Measurements from ENCODE around the gene ERI3.

ERI3 gene

DNA sequence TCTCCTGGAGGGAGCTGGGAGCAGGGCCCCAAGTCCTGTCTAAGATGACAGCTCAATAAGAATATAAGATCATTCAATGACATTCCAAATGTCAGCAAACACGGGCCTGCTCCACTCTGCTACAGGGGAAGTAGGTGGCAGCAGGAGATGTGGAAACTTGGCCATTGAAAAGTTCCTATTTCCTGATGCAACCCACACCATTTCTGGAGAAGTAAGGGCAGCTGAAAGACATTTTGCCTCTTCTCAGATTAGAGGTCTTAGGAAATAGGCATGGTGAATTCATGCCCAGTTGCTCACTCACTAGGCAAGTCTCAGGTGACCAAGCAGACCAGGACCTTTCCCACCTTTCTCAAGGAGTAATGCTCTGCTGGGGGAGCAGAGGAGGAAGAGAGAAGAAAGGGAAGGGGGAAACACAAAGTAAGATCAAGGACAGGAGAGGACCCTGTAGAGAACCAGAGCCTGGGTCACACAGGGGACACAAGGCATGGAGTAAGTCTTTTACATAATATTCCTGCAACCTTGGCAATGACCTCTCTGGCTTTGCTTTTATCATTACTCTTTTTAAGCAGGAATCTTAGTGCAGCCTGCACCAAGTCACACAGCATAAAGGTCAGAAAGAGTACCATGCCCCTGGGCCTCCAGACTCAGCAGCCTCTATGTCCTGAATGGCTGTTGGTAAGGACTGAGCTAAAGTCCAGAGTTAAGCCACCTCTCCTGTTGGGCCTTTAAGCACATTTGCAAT is 72.9 kb downstream of the ERI3 start:
- DNase-seq: no peak

DNA sequence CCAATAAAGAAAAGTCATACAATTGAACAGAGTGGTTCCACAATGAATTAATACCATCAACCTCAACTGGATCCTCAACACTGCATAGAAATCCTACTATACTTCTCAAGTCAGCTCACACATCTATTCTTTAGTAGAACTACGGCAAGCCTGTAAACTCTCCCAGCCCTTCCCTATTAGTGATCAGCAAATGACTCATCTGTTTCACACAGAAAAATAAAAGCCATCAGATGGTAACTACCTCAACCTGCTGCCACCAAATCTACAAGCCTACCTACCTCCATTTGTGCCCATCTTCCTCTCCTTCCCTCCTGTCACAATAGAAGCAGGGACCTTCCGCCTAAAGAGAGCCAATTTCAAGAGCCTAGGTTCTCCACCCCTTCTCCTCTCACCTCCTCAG is 78.2 kb downstream of the ERI3 start:
- DNase-seq: no peak

DNA sequence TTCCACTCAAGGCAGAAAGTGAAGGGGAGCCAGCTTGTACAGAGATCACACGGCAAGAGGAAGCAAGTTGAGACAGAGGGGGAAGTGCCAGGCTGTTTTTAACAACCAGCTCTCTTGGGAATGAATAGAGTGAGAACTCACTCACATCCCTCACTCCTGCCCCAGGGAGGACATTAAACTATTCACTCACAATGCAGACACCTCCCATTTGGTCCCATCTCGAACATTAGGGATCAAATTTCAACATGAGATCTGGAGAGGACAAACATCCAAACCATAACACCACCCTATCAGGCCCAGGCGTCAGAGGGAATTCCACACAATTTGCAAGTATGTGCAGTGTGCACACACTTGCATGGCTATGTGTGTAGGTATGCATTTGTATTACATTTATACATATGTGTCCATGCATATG is 79.1 kb downstream of the ERI3 start:
- peak; percentile 81 for DNase-seq

DNA sequence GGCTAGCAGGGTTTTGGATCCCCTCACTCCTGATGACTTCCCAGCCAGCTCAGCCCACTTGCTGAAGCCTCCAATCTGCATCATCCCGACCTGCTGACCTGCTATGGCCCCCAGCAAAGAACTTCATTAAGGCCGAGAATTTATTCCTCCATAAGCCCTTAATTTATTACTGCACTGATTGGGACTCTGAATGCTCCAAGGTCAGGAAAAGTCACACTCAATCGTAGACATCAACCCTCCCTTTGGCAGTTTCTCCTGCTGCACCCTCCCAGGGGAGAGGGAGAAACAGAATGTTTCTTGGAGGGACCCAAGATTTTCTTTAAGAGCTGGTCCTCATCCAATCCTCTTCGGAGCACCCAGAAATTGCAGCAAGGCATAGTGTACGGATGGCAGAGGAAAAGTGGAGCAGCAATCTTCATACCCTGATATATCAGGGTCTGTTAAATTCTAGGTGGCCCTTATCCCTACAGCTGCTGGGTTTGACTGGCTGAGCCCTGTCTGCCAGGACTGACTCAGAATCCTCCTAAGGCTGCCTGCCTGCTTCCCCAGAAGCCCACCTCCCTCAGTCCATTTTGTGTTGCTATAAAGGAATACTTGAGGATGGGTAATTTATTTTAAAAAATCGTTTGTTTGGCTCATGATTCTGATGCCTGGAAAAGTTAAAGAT is 79.6 kb downstream of the ERI3 start:
- DNase-seq: no peak

DNA sequence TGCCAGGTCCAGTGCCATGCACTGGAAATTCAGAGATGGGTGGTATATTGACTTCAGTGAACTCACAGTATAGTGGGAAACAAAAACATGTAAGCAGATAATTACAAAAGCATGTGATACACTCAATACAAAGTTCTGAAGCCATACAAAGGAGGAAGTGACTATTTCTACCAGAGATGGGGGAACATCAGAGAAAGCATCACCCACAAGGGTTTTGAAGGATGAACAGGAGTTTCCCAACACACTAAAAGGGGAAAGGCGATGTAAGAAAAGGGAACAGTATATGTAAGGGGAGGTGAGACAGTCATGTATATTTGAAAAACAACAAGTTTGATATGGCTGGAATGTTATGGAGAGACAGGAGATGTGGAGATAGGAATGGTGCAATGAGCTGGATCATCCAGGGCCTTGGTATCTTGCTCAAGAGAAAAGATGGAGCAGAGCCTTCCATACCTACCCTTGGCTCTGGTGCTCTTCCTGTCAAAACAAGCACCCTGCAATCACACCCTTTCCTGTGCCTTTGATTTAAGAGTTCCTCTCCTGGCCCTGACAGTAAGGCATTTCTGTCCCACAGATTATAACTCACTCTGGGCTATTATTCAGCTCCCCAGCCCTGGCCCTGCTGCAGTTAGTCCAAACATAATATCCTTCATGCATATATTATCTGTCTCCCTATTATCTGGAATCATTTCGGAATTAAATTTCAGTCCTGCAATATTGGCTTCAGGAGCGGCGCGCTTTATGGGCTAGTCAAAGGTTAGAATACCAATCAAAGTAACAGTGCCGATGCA is 81.3 kb downstream of the ERI3 start:
- DNase-seq: no peak

DNA sequence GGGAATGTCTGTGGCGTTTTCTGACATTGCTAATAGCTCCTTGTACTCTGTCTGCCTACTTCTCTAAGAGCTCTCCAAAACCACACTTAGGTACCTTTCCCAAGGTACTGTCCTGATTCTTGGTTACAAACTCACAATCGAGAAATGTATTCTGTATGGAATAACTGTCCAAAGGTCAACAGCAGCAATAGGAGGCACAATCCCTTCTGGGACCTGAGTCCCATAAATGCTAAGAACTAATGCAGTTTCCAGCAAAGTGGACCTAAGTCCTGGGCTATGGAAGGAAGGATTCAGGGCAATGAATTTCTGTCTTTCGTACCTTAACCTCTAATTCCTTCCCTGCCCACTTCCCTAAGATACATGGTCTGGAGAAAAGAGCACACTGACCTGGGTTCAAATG is 82.1 kb downstream of the ERI3 start:
- no peak for DNase-seq

DNA sequence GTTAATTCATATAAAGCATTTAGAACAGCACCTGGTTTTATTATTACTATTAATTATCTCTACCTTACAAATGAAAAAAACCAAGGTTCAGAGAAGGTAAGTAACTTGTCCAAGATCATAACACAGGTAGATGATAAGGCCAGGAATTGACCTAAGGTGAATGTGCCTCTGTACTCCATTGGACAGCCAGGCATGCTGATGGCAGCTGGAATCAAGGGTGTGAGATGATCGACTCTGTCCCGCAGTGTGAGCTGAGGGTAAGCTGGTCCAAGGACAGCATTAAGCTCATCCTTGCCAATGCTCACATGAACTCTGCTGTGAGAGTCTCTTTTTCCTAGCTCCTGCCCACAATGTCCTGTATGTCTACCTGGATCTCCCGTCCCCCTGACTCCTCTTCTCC is 83.4 kb downstream of the ERI3 start:
- DNase-seq: no peak

DNA sequence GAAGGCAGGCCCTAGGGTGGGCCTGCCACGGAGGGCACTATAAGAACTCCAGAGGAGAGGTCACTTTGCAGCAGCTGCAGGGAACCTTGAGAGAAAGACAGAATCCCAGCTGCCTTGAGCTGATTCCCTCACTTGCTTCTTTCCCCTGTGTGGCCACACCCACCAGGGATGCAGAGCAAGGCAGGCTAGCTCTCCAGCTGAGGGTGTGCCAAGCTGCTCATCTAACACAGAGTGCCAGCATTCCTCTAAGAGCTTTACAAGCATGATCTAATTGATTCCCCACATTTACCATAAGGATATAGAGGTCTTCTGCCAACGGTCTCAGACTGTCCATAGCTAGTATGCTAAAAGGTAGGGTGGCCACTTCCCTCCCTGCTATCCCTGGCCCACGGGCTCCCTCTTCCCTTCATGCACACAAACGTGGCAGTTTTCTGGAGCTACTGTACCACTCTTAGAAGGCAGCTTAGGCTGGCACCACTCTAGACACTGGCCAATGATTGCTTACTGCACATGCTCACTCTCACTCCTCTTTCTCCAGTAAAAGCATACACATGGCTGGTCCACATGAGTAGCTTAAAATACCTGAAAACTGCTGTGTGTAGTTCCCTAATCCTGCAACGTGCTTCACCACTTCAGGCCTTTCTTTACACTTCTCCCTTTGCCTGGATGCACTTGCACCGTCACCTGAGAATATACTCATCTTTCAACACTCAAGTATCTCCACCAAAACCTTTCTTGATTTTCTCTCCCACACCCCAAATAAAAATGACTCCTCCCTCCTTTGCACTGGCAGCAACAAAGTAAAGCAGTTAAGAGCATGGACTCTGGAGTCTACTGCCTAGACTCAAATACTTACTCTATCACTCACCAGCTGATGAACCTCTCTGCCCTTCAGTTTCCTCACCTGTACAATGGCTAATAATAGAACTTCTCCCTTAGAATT is 84.1 kb downstream of the ERI3 start:
- DNase-seq: no peak

DNA sequence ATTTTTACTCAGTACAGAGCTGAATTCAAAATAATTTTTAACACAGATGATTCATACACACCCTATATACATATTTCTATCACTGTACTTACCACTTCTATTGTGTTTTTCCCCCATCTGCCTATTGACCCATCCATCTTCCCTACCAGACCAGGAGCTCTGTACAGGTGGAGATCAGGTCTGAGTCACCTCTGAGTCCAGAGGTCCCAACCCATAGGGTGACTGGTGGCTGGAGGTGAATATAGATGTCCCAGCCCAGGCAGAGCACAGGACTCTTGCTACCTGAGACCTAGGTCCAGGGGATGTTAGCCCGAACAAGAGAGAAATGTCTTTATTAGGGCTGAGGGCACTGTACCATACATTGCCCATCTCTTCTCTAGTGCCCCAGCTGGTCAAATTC is 87.0 kb downstream of the ERI3 start:
- DNase-seq: no peak

DNA sequence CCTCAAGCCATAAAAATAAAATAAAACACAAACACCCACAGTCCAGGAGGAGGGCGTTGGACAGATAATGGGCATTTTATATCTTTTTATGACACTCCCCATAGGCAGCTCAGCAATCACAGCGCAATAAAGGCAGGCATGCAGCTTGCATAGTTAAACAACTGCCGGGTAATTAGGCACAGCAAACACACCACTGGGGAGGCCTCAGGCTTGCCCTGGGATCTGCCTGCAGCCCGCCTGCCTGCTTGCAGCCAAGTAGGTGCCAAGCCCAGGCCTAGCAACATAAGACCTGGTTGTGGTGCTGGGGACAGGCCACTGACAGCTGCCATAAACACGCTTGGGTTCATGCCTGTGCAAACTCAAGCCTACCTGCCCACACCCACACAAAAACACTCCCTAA is 87.6 kb downstream of the ERI3 start:
- DNase-seq: no peak

DNA sequence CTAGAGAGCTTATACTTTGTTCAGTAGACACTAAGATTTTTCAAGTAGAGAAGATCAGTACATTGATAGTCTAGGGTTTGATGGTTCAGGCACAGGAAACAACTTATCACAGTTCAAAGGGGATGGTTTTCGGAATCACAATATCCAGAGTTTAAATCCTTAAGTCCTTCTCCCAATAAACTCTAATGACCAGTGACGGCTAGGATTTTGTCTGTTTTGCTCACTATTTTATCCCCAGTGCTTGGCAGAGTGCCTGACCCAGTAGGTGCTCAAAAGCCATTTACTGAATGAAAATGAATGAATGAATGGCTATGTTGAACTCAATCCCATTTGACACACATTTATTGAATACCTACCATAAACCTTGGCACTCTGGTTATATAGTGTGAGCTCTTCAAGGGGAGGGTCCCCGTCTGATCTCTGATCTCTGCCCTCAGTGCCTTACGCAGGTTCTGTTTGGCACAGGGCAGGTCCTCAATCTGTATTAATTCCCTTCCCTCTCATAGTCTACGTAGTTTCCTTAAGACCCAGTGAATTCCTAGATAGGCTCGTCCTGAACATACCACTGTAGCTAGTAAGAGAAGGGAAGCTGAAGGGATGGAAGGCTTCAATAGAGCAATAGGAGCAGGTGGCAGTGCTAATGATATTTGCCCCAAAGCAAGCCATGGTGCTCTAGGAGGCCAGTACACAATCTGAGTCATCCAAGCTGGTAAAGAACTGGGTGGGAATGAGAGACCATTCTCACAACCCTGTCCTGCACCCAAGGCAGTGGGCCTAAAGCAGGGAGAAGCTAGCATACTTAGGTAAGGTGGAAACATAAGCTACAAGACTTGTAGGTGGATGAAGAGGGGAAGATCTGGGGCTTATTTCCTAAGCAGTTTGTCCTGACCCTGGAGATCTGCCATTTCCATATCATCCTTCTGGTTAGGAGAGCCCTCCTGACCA is 88.4 kb downstream of the ERI3 start:
- no peak for DNase-seq

DNA sequence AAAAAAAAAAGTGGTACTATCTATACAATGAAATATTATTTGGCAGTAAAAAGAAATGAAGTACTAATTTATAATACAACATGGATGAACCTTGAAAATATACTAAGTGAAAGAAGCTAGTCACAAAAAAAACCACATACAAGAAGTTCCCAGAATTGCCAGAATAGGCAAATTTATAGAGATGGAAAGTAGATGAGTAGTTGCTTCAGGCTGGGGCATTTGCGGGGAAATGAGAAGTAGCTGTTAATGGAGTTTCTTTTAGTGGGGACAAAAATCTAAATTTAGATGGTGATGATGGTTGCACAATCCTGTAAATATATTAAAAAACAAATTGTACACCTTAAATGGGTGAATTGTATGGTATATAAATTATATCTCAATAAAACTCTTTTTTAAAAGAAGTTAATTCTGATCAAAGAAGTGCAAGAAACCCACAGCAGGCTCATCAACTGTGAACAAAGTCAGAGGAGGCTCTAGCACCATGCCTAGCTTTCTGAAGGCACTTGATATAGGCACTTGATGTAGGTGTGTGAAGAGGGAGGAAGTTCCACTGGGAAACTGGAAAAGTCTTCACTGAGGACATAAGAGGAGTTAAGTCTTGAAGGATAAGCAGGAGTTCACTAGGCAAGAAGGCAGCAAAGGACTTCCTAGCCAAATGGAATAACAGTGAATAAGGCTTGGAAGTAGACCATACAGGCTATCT is 89.2 kb downstream of the ERI3 start:
- DNase-seq: no peak

DNA sequence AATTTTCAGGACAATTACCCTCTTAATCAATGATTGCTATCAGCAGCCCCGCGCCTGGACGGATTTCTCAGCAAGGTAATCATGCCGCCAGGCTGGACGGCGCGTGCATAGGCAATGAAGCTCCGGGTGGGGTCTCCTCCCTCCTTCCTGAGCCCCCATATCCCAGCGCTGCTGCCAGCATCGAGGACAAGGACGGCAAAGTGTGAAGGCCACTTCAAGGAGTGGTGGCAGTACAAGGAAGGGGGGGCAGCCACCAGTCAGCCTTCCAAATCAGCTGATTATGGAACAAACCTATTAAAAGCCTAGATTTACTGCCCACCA is 90.6 kb downstream of the ERI3 start:
- DNase-seq: no peak

DNA sequence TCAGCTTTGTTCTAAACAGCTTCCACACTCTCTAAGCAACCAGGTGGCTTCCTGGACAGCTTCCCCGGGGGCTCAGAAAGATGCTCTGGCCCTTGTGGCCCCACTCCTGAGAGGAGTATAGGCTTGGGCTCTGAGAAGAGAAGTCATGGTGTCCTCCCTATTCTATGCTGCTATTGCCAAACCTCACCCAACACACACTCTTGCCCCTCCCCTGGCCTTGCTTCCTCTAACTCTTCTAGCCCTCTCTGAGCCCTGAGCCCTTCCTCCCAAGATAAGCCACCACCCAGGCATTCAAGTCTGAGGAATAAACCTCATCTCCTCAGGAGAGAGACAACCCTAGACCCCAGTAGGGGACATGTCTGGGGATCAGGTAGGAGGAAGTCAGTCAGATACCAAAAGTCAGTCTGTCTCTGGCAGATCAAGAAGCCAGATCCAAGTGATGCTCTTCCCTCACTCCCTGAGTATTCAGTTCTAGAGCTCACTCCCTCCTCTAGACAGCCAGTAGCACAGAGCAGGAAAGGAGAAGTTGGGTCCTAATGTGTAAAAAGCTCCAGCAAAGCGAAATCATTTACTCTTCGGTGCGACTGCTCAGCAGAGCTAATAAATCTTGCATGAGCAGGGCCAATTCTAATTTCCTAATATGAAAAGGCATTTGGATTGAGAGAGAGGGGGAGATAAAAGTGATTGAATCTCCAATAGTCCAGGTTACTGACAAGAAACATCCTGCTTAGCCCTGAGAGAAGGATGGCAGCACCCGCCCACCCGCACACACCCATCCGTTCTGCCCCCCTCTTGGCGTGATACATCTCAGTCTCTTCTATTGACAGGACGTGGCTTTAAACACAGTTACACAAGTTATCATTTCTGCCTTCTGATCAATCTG is 91.2 kb downstream of the ERI3 start:
- no peak for DNase-seq

DNA sequence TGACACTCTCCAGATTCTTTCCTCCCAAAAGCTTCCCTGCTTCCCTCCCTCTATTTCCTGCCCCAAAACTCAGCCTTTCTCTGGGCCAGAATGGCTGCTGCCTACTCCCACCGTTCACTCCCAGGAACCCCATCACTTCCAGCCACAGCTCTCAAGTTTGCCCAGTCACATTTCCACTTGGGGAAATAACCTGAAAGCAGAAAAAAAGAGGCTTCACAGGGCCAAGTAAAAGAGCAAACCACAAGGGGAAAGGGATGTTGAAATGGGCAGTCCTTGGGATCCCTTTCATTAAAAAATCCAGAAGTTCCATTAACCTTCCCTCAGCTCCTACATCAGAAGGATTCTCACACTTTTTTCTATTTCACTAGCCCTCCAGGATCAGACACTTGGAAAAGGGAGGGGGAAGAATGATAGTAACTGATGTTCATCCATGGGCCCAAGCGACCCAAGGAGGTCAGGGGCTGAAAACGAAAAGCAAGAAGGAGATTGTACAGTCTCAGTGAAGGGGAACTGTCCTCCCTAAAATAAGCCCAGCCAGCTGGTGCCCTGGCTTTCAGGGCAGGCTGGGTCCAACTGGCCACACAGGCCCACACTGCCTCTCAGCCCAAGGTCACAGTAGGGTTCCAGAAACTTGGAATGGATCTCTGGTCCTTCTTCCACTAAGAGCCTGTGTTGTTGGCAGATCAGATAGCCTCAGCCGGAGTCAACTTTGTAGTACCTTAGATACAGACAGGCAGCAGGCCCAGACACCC is 92.1 kb downstream of the ERI3 start:
- DNase-seq: no peak

DNA sequence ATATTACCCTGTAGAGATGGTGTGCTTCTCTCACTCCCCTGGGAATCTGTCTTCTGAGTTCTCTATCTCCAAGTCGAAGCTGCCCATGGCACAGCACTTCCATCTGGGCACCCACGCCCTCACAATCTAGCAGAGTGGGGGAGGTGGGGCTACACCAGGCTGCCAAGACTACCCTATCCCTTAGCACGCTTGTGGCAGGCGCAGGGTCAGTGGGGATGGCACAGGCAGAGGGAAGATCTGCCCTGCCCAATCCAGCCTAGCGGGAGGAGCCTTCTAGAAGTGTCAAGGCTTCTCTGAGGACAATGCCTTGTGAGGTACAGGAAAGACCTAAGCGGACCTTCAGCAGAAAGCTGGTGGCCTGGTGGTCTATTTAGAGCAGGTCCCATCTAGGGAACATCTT is 92.6 kb downstream of the ERI3 start:
- DNase-seq: no peak

DNA sequence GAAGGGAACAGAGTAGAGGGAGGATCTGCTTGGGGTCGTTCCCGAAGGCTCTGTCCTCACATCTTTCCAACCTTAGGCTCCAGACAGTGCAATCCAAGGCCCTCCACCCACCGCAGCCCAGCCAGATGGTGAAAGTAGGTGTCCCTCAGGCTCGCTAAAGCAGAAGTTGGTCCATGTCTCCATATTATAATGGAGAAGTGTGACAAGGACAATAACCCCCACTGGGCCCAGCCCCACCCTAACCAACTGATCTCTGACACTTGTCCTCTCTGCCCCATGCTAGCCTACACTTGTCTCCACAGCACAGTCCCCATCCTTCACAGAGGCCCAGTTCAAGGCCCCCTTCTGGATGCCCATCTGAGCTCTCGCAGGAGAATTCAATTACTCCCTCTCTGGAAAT is 93.1 kb downstream of the ERI3 start:
- no peak for DNase-seq

DNA sequence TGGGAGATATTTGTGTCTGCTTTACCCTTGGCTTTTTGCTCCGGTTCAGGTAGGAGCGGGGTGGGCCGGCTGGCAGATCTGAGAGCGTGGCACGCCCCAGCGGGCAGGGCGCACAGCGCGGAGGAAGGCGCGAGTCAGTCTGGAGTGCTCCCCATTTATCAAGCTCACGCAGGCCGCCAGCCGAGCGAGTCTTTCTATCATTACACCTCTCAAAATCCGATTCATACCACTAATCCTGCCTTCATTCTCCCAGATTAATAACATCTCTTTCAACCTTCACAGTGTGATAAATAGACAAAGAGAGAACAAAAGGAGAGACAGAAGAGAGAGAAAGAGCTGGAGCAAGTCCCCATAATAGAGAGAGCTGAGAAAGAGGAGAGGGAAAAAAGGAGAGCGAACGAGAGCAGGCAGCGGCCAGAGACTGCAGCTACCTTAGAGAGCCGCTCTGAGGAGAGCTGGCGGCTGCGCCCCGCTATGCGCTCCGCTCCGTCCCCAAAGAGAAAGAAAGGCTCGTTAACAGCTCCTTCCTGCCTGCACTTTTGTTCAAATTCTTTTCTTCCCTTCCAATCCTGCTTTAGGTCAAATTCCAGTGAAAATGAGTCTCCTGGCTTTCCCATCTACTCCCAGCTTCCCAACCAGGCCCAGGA is 93.8 kb downstream of the ERI3 start:
- DNase-seq: no peak

DNA sequence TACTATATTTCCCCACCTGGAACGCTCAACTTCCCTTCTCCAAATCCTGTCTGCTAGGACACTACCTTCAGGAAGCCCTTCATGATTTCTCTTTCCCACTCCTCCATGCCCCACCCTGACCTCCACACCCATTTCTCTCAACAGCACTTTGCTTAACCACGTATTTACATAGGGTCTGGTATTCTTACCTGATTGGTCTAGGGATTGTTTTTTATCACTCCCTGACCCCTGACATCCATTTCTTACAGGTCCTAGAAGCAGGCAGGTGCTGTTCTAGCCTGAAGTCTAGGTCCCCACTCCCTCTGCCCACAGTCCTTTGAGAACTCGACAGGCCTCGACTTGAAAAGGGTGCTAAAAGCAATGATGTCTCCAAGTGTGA is 94.3 kb downstream of the ERI3 start:
- DNase-seq: no peak
